ENCODE measurements around the gene DCLK2.

DNA sequence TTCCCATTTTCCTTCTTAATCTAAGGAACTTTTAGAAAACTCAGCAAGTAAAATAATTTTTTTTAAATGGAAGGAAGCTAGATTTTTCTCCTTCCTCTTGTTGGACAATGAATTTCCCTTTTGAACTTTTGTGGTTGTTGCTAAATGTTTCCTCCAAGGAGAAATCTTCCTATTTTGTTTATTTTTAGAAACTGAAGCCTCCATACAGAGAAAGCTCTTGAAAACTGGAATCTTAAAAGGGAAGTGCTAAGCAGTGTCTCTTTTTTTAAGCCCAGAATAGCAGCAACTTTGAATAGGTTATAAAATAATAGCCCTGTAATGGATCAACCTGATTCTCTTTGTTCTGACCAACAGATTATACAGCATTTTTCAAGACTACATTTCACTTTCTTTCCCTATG, 15.1 kb upstream of the DCLK2 start:
- TF ChIP-seq, protein P1, sequence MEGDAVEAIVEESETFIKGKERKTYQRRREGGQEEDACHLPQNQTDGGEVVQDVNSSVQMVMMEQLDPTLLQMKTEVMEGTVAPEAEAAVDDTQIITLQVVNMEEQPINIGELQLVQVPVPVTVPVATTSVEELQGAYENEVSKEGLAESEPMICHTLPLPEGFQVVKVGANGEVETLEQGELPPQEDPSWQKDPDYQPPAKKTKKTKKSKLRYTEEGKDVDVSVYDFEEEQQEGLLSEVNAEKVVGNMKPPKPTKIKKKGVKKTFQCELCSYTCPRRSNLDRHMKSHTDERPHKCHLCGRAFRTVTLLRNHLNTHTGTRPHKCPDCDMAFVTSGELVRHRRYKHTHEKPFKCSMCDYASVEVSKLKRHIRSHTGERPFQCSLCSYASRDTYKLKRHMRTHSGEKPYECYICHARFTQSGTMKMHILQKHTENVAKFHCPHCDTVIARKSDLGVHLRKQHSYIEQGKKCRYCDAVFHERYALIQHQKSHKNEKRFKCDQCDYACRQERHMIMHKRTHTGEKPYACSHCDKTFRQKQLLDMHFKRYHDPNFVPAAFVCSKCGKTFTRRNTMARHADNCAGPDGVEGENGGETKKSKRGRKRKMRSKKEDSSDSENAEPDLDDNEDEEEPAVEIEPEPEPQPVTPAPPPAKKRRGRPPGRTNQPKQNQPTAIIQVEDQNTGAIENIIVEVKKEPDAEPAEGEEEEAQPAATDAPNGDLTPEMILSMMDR (IDR thresholded peaks at IDR 0.05) = no peak
- TF ChIP-seq POLR2A (IDR thresholded peaks at IDR 0.05) = no peak
